Endodermal cell (in vitro differentiated cells): Measurements from ENCODE around the gene COP1. TPM values are rescaled to one million over a fixed set of nuclear protein-coding genes. Genes with fewer than 3 reads are reported as not detected.

Source experiments
- DNase-seq: peaks from one replicate; pipeline ENCODE4 v3.0.0-alpha.2; 2017
- H3K27ac ChIP-seq: 2 replicates; pipeline ENCODE4 v1.5.1; 2013; ENCODE audit warnings: mild to moderate bottlenecking, low read depth, low read length, moderate library complexity
- H3K27me3 ChIP-seq: 2 replicates; pipeline ENCODE4 v1.6.1; 2013; ENCODE audit warnings: mild to moderate bottlenecking, low read length, moderate library complexity; ENCODE audit not compliant: insufficient read depth, control insufficient read depth, poor library complexity, severe bottlenecking
- H3K36me3 ChIP-seq: 2 replicates; pipeline ENCODE4 v1.7.0; 2013; ENCODE audit warnings: mild to moderate bottlenecking, low read length, moderate library complexity; ENCODE audit not compliant: control insufficient read depth, insufficient read depth
- H3K4me1 ChIP-seq: one replicate; pipeline ENCODE4 v1.7.0; 2013; ENCODE audit warnings: low read length; ENCODE audit not compliant: control insufficient read depth, insufficient read depth
- H3K4me3 ChIP-seq: 2 replicates; pipeline ENCODE4 v1.5.1; 2013; ENCODE audit warnings: mild to moderate bottlenecking, low read length, moderate library complexity
- H3K9ac ChIP-seq: 2 replicates; pipeline ENCODE4 v1.6.1; 2013; ENCODE audit warnings: mild to moderate bottlenecking, low read length, moderate library complexity; ENCODE audit not compliant: poor library complexity, severe bottlenecking; ENCODE audit errors: extremely low read depth
- H3K9me3 ChIP-seq: 2 replicates; pipeline ENCODE4 v1.6.1; 2013; ENCODE audit warnings: mild to moderate bottlenecking, low read length, moderate library complexity; ENCODE audit not compliant: control insufficient read depth
- H3K27ac Mint-ChIP-seq: 2 replicates; pipeline ENCODE4 v1.8.0; 2020; ENCODE audit warnings: mixed read lengths
- H3K27me3 Mint-ChIP-seq: 2 replicates; pipeline ENCODE4 v1.8.0; 2021; ENCODE audit warnings: mild to moderate bottlenecking, mixed read lengths; ENCODE audit not compliant: insufficient read depth
- H3K36me3 Mint-ChIP-seq: 2 replicates; pipeline ENCODE4 v1.8.0; 2020; ENCODE audit warnings: low read depth, mixed read lengths
- H3K4me1 Mint-ChIP-seq: 2 replicates; pipeline ENCODE4 v1.8.0; 2020; ENCODE audit warnings: mixed read lengths
- H3K4me3 Mint-ChIP-seq: 2 replicates; pipeline ENCODE4 v1.8.0; 2020; ENCODE audit warnings: mild to moderate bottlenecking, moderate library complexity, mixed read lengths
- H3K9me3 Mint-ChIP-seq: 2 replicates; pipeline ENCODE4 v1.8.0; 2020; ENCODE audit warnings: mild to moderate bottlenecking, mixed read lengths
- CTCF ChIP-seq: fragments of 200-600 bp; sonication (generic); conservative IDR thresholded peaks from 2 replicates; pipeline ENCODE4 v1.5.0; 2021; ENCODE audit warnings: antibody characterized with exemption, mild to moderate bottlenecking
- WGBS, 2 experiments: methylation state at CpG; one replicate each; pipeline versions ENCODE4 v1.1.5 to v1.1.7; 2013; ENCODE audit warnings: missing lambda C conversion rate in 2 of 2, mixed read lengths in 1 of 2; ENCODE audit not compliant: insufficient coverage in 1 of 2, insufficient read length in 1 of 2; 5-methylcytosine and 5-hydroxymethylcytosine counted together
- total RNA-seq, 2 donors: library from RNA; stranded (reverse); fragmentation: NEBNext Ultra II Directional in 1 of 2; extraction: Animal tissue kit (Norgen Biotek cat#: 25700) in 1 of 2; gene quantifications; 2 replicates in 1 of 2; 3 replicates in 1 of 2; pipeline ENCODE4 v1.2.1, GENCODE V29; 2021

The COP1 gene
- total RNA-seq, 2 donors from 2014 or later: 70.1 to 70.6 TPM

- peaks cover 58% of the 10 kb centered on the region for H3K36me3 ChIP-seq
- Mint-ChIP-seq H3K9me3 (peaks cover 7% of the 10 kb centered on the region), H3K4me1 (peaks cover 4% of the 10 kb centered on the region), H3K36me3 (peaks cover 59% of the 10 kb centered on the region), H3K4me3 (no peak overlapping the region), H3K27me3 (no peaks in the 10 kb centered on the region), H3K27ac (no peak overlapping the region)
- no peak for TF ChIP-seq CTCF
- DNase-seq: no peak
- peaks cover 14% of the 10 kb centered on the region for H3K9me3 ChIP-seq
- H3K27ac ChIP-seq: no peak overlapping the region
- no peak overlapping the region for H3K4me3 ChIP-seq
- no peak overlapping the region for H3K9ac ChIP-seq
- H3K27me3 ChIP-seq: no peaks in the 10 kb centered on the region
- H3K4me1 ChIP-seq: no peaks in the 10 kb centered on the region
Observed at GRCh38 chr1:175947771-175948170, 259.3 kb downstream of the COP1 start.

GRCh38 chr1:175944591-175944990 lies 262.5 kb downstream of the COP1 start:
- Mint-ChIP-seq H3K27ac (no peak overlapping the region), H3K9me3 (no peaks in the 10 kb centered on the region), H3K4me1 (peaks cover 4% of the 10 kb centered on the region), H3K27me3 (no peaks in the 10 kb centered on the region), H3K36me3 (peaks cover 72% of the 10 kb centered on the region), H3K4me3 (no peak overlapping the region)
- no peak for DNase-seq
- WGBS, 2 experiments: 90% methylated on average over 2 of the region's 2 CpGs; no CpG with 5 or more reads in 1 of the 2 experiments
- no peak overlapping the region for H3K4me3 ChIP-seq
- H3K9me3 ChIP-seq: no peaks in the 10 kb centered on the region
- no peaks in the 10 kb centered on the region for H3K4me1 ChIP-seq
- no peaks in the 10 kb centered on the region for H3K27me3 ChIP-seq
- H3K36me3 ChIP-seq: peaks cover 72% of the 10 kb centered on the region
- TF ChIP-seq CTCF: no peak
- H3K9ac ChIP-seq: no peak overlapping the region
- H3K27ac ChIP-seq: no peak overlapping the region

GRCh38 chr1:175941164-175941563 lies 265.9 kb downstream of the COP1 start:
- Mint-ChIP-seq H3K4me3 (no peak overlapping the region), H3K9me3 (peaks cover 9% of the 10 kb centered on the region), H3K27me3 (no peaks in the 10 kb centered on the region), H3K36me3 (peaks cover 75% of the 10 kb centered on the region), H3K4me1 (peaks cover 11% of the 10 kb centered on the region), H3K27ac (no peak overlapping the region)
- DNase-seq: no peak
- peaks cover 7% of the 10 kb centered on the region for H3K9me3 ChIP-seq
- H3K27ac ChIP-seq: no peak overlapping the region
- TF ChIP-seq CTCF: no peak
- peaks cover 65% of the 10 kb centered on the region for H3K36me3 ChIP-seq
- no peaks in the 10 kb centered on the region for H3K4me1 ChIP-seq
- H3K27me3 ChIP-seq: no peaks in the 10 kb centered on the region
- H3K4me3 ChIP-seq: no peak overlapping the region
- H3K9ac ChIP-seq: no peak overlapping the region
- 100% methylated on average over 1 to 2 of the region's 2 CpGs for WGBS, 2 experiments
